ENCODE measurements around the gene NFASC.

The NFASC gene

DNA sequence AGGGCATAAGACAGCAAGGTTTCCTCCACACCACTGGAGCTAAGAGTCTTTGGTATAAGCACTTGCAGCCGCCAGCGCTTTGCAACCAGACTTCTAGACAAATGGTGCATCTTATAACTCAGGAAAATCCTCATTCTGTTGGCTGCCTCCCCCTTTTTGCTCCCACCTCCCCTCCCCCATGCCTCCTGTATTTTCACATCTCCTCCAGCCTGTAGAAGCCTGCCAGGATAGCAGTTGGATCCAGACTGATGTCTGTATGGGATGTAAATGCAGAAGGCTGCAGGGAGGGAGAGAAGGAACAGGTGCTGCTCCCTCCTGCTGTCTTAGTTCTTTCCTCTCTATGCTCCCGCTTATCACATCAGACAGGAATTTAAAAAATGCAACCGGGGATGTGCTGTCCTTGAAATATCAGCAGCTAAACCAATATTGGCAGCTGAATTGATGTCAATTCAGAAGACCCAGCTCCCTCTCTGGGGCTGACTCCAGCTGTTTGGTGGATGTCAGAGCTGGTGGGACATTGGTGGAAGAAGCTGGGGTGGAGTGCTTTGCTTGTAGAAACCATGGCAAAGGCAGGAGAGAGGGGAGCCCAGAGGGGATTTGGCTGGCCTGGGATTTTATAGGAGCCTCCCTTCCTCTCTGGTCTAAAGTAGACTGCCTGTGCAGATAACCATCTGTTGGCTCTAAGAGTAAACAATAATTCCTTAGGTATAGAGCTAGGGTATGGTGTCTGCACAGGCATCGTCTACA is 53.5 kb downstream of the NFASC start:
- no peak for DNase-seq (ENCODE audit: low read depth, low spot score)
- no peak overlapping the region for H3K27ac ChIP-seq

DNA sequence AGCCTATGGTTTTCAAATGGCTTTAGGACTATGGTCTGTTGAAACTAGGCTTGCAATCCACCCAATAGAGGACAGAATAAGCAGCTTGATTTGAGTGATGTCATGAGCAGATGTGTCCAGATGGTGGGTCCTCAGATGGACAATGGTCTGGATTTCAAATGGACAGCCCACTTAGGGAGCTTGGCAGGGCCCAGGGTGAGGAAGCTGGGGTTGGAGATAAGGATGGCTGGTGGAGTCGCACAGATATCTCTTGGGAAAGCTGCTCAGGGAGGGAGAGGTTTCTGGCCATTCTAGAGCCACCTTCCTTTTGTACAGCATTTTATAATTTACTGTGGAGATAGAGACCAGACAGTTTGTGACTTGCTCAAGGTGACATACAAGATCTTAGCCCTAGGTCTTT is 55.0 kb downstream of the NFASC start:
- DNase-seq (ENCODE audit: low read depth, low spot score): no peak
- H3K27ac ChIP-seq: no peak overlapping the region

DNA sequence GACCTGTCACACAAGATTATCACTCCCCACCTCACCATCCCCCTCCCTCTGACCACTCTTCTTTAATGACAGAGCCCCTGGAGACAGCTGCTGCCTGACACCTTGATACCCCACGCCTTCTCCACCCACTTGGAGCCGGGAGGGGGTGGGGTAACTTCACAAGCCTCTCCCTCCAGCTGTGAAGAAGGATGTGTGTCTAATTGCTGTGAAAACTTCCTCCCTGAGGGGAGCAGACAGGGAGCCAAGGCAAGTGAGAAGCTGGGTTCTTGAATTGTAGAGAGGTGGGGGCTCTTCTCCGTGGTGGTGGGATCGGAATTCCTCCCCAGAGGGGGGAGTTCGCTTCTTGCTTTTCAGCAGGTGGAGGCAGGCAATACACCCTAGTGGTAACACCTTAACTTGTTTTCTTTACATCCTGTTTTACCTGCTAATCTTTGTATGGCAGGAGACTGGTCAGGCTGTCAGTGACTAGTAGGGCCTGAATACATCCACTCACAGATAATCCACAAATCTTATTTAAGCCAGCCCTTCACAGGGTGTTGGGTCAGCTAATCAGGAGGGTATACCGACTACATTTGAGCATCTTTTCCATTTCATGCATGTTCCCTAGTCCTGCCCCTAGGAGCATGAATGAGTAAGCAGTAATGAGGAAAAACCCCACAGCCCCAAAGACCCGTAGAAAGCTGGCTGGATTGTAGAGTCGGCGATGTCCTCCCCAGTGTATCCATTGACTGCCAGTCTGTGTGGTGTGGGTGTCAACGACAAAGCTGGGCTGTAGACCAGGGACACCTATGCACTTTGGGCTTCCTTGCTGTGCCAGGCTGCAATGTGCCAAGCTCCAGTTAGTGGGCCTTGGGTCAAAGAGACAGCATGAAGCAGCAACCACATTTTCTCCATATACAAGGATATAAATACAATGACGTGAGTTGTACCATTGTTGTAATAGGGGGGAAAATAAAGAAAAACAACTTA is 57.3 kb downstream of the NFASC start:
- H3K27ac ChIP-seq: no peak overlapping the region
- no peak for DNase-seq (ENCODE audit: low read depth, low spot score)

DNA sequence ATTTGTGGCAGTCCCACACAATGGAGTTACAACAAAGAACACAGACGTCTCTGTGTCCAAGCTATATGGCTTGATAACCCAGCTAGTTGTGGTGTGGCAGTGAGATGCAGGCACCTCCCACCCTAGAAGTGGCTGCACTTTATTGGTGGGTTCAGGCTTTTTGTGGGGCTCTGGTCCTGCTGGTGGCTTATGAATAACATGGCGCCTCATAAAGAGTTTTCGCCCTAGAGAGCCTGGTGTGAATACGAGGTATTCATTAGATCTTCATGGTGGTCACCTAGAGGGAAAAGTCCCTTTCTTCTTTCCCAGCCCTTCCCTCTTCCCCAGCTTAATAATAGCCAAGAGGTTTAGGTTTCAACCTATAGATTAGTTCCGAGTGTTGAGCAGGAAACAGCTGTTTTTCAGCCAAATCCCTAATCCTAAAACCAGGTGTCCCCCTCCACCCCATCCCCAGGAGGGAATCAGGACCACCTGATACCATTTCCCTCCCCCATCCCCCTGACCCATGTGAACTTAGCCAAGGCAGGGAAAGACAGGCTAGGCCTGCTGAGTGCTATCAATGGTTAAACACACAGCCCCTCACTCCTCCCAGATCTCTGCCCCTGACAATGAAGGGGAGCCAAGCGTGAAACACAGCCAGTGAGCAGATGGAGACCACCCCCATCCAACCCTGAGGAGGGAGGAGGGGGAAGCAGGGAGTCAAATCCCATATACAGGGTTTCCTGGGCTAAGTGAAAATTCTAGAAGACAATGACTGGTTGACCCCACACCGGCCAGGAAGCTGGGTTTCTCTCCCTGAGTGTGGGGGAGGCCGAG is 58.2 kb downstream of the NFASC start:
- no peak overlapping the region for H3K27ac ChIP-seq
- no peak for DNase-seq (ENCODE audit: low read depth, low spot score)

DNA sequence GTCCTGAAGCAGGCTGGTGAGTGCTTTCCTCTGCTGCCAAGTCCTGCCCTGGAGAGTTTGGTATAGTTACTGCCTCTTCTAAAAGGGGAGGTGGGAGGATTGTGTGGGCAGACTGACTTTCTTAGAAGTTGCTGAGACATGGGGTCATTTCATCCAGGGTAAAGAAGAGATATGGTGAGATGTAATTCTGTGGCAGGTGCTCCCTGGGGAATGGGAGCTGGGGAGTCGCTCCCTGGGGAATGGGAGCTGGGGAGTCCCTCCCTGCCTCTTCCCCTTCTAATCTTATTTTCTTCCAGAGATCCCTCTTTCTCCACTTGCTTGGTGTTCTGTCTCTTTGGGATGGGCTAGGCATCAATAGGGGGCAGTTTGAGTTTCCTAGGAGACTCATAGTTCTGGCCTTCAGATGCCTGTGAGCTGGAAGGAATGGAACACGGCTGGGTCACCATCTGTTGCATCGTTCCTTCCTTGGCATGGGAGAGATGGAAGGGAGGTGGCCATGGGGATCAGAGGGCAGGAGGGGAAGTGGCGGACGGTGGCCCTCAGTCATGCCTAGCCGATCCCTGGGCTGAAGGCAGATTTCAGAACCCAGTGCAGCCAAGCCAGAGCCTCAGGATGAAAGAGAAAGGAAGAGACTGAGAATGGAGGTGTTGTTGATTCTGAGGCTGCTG is 59.0 kb downstream of the NFASC start:
- H3K27ac ChIP-seq: no peak overlapping the region
- no peak for DNase-seq (ENCODE audit: low read depth, low spot score)

DNA sequence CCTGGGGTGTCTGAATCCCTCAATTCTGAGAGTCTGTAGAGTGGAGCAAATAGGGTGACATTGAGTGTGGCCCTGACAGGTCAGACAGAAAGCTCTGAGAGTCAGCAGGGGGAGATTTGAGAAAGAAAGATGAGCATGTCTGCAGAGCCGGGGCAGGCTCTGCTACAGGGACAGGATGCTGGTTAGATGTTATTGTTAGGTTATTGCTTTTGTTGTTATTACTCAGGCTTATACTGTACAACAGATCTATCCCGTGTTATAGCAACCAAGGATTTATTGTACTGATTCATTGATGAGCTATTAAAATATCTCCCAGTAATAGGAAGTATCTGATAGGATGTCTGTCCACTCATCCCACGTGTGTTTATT is 59.5 kb downstream of the NFASC start:
- no peak for DNase-seq (ENCODE audit: low read depth, low spot score)
- H3K27ac ChIP-seq: no peak overlapping the region

DNA sequence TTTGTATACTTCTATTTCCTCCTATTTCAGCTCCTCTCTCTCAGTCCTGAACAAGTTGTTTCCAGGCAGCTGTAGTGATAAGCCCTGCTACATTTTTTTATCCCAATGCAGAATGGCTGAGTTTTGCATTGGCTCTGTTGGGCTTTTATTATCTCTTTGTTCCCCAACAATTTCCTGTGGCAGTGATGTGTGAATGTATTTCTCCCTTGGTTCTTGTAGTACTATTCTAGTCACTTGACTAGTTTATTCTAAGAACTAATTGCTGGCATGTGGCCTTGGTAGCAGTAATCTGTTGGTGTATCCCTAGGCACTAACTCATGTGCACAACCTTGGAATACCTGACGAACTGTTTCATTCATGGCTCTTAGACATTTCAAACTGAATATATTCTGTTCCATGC is 60.7 kb downstream of the NFASC start:
- no peak for DNase-seq (ENCODE audit: low read depth, low spot score)
- no peak overlapping the region for H3K27ac ChIP-seq

DNA sequence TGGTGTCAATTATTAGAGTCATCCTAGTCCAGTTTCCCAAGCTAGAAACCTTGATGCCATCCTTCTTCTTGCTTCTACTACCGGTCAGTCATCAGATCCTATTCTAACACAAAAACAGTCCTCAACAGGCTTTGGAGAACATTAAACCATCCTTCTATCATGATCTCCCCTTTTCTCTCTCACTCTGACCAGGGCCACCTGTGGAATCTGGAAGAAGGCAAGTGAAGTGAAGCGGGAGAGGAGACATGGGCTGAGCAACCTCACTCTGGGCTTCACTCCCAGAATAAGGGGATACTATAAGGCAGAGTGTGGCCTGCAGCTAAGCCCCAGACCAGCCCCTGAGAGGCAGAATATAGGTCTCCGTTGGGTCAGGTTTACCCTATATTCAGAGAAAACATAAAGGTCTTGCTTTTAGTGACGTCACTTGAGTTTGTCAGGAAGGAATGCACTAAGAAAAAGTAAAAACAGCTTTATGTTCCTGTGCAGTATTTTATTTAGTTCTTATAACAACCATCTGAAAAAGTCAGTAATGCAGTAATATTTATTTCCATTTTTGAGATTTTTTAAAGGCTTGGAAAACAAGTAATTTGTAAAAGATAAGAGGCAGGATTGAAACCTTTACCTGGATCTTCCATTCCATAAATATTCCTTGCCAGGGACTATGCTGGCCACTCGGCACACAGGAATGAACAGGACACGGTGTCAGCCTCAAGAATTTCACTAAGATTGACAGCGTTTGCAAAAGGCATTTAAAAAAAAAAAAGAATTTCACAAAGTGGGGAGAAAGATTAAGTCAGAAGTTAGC is 61.3 kb downstream of the NFASC start:
- DNase-seq (ENCODE audit: low read depth, low spot score): no peak
- H3K27ac ChIP-seq: no peak overlapping the region

DNA sequence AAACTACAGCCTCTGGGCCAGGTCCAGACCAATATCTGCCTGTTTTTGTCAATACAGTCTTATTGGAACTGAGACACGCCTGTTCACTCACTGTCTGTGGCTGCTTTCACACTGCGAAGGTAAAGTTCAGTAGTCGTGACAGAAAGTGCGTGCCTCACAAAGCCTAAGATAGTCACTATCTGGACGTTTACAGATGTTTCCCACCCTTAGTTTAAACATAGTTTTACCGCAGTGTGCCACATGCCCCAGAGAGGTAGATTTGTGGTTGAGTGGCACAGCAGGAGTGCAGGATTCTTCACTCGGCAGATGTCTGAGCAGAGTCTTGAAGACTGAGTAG is 61.9 kb downstream of the NFASC start:
- H3K27ac ChIP-seq: no peak overlapping the region
- no peak for DNase-seq (ENCODE audit: low read depth, low spot score)

DNA sequence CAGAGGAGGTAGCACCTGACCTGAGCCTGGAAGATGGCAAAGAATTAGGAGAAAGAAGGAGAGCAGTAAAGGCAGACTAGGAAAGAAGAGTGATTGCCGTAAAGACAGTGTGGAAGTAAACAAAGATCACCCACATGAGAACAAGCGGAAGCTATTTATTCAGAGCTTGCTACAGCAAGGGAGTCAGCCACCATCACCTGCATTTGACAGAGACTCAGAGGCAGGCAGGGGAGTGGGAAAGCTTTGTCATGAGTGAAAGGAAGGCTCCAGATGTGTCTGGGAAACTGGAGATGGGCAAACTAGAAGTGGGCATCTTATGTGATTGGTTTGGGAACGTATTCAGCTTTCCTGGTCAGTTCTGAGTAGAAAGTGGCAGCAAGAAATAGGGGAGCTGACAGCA is 64.5 kb downstream of the NFASC start:
- no peak for DNase-seq (ENCODE audit: low read depth, low spot score)
- no peak overlapping the region for H3K27ac ChIP-seq

DNA sequence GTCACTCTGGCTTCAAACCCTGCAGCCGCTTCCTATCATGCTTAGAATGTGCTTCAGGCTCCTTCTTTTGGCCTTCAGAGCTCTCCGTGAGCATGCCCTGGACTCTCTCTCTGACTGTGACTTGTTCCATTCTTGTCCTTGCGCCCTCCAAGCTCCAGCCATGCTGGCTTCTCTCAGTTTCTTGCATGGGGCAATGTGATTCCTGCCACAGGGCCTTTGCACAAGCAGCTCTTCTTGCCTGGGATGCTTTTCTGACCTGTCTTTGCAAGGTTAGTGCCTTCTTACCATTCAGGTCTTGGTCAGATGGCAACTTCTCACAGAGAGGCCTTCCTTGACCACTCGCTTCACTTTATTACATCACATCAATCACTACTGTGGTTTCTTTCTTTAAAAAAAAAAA is 66.1 kb downstream of the NFASC start:
- no peak overlapping the region for H3K27ac ChIP-seq
- no peak for DNase-seq (ENCODE audit: low read depth, low spot score)

DNA sequence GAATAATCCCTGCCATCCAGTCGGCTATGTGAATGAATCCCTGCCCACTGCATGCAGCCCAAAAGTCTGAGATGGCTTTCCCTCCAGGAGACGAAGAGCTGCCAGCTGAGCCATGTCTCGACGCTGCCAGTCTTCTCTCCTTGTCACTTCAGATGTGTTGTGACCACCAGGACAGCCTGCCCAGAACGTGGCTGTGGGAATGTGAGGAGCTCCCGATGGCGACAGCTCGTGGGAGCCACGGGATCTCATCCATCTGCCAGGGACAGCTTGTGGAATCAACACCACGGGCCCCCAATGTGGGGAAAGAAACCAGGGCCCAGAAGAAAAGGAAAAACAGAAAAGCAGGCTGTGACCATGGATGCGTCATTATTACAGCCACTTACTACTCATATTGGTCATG is 67.2 kb downstream of the NFASC start:
- no peak for DNase-seq (ENCODE audit: low read depth, low spot score)
- H3K27ac ChIP-seq: no peak overlapping the region

DNA sequence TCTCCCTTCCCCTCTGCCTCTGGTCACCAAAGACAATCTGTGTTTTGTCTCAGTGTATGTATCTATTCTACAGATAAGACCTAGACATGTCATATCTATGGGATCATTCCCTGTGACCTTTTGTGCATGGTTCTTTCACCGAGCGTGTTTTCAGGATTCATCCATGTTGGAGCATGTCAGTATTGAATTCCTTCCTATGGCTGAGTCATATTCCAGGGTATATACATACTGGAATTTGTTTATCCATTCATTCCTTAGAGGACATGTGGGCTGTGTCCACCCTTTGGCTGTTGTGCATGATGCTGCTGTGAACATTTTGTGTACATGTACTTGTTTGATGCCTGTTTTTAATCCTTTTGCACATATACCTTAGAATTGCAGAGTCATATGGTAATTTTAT is 69.9 kb downstream of the NFASC start:
- no peak overlapping the region for H3K27ac ChIP-seq
- no peak for DNase-seq (ENCODE audit: low read depth, low spot score)

DNA sequence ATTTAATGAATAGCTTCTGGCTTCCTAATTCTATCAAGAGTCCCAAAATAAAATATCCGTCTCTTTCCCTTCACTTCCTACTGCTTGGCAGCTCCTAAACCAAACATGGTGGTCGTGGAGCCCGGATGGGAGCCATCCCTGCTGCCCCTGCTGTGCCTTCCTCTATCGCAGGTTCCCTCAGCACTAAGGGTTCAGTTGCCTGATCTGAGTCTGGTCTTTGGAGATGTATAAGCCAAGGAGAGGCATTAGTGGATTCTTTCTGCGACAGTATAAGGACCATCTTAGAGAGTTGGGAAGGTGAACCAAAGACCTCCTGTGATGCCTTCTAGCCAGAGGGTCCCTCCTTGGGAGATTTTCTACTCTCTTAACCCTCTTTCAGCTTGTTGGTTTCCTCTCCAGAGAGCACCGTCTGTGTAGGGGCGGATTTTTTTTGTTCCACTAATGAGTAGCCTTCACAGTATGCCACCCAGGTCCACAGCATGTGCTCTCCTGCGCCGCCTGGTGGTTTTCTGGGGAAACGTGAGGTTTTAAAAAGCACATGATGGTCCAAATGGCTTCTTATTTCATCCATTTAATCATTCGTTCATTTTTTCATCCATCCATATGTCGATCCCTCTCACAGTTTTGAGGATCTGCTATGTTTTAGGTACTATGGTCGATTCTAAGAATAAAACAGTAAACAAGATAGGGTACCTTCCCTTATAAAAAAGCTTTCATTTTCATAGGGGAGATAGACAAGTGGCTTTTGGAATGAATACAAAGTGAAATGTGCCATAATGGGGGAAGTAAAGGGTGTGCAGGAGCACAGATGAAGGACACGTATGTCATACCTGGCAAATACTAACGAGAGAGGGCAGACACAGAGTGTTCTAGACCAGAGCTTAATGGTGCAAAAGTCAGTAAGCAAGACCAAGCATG is 71.0 kb downstream of the NFASC start:
- no peak for DNase-seq (ENCODE audit: low read depth, low spot score)
- H3K27ac ChIP-seq: no peak overlapping the region

DNA sequence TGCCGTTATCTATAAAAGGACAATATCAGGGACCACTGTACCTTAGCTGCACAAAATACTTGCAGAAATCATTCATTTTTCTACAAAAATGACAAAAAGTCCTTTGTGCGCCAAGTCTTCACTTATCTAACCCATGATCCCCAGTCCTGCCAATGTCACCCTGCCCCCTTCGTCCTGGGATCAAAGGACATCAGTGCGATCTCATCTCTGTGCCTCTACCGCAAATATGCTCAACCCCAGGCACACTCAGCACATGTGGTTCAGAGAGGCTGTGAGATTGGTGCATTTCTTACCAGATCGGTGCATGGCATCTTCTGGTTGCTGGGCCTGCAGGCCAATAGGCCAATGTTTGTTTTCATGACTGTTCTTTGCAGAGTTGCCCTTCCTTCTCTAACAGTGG is 72.8 kb downstream of the NFASC start:
- no peak for DNase-seq (ENCODE audit: low read depth, low spot score)

DNA sequence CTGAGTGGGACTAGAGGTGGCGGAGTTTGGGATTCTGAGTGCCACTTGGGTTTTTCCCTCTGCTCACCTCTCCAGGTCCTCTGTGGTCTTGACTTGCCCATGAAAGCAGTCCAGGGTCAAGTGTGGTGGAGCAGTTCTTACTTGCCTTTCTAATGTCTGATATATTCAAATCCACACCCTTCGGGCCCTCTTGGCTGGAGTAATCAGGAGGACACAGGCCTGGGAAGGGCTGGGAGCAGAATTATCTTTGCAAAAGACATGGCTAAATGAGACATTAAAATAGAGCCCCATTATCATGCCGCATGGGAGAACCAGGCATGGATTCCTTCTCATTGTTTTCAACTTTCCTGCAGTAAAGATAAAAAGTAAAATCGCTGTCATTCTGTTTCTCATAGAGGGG is 74.0 kb downstream of the NFASC start:
- DNase-seq (ENCODE audit: low read depth, low spot score): no peak
- H3K27ac ChIP-seq: no peak overlapping the region

More for the DNA sequence above, 72.8 kb downstream of the NFASC start:
- H3K27ac ChIP-seq: no peak overlapping the region

DNA sequence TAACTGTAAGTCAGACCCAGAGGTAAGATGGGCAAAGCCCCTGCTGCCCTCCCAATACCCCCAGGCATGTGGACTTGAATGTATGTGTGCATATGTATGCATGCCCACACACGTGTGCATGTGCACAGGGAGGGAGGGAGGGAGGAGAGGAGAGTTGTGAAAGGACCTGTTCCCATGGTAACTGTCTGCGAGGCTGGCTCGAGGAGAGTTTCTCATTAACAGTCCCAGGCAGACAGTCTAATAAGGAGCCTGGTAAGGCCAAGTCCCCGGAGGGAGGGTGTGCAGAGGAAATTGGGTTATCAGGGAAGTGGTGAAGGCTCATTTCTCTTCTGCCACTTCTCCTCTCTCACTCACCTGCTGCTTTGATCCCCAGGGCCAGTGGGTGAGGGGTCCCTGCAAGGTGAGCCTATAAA is 74.9 kb downstream of the NFASC start:
- no peak overlapping the region for H3K27ac ChIP-seq
- no peak for DNase-seq (ENCODE audit: low read depth, low spot score)

DNA sequence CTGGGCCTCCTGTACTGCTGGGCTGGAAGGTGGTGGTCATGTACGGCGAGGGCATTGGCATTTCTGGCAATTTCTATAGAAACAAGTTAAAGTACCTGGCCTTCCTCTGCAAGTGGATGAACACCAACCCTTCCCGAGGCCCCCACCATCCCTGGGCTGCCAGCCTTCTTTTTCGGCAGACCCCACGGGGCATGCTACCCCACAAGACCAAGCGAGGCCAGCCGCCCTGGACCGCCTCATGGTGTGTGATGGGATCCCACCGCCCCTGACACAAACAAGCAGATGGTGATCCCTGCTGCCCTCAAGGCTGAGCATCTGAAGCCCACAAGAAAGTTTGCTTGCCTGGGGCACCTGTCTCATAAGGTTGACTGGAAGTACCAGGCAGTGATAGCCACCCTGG is 76.0 kb downstream of the NFASC start:
- DNase-seq (ENCODE audit: low read depth, low spot score): no peak
- H3K27ac ChIP-seq: no peak overlapping the region

DNA sequence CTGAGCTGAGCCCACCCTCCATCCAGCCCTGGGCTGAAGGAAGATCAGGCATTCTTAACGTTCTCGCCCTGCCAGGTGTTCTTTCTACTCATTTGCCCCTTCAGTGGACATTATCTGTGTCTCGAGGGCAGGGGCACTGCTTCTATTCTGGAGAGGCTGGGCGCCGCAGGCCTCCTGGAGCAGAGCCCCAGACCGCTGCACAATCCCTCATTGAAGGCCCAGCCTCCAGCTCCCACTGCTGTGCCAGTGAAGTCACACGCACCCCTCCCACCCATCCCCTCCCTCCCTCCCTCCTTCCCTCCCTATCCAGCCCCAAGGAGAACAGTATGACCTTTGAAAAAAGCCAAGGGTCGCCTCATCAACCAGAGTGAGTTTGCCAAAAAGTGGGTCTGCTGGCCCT is 76.7 kb downstream of the NFASC start:
- H3K27ac ChIP-seq: no peak overlapping the region
- DNase-seq (ENCODE audit: low read depth, low spot score): no peak
